HG03432 (cell line): Measurements from ENCODE around the gene PCNT.

Experiments
- ATAC-seq: cut with Tn5 transposase; IDR thresholded peaks from one replicate; pipeline ENCODE4 v1.9.1; 2021; ENCODE audit warnings: mild to moderate bottlenecking, moderate library complexity; ENCODE audit not compliant: unreplicated experiment

Gene PCNT

GRCh38 chr21:46328151-46328550 lies 4.2 kb downstream of the PCNT start:
- no peak for ATAC-seq

GRCh38 chr21:46329796-46330195 lies 5.8 kb downstream of the PCNT start:
- no peak for ATAC-seq

GRCh38 chr21:46334351-46335140 lies 10.6 kb downstream of the PCNT start:
- ATAC-seq, result no peak

- no peak for ATAC-seq
Measured at GRCh38 chr21:46336603-46337002, 12.6 kb downstream of the PCNT start.

GRCh38 chr21:46340998-46341397 lies 17.0 kb downstream of the PCNT start:
- ATAC-seq, result no peak

- no peak for ATAC-seq
Measured at GRCh38 chr21:46344219-46344915, 20.4 kb downstream of the PCNT start.

- ATAC-seq, result no peak
Measured at GRCh38 chr21:46345861-46346260, 21.9 kb downstream of the PCNT start.

GRCh38 chr21:46346296-46347202 lies 22.6 kb downstream of the PCNT start:
- no peak for ATAC-seq

GRCh38 chr21:46347203-46347550 lies 23.2 kb downstream of the PCNT start:
- no peak for ATAC-seq

- no peak for ATAC-seq
Measured at GRCh38 chr21:46347791-46348381, 23.9 kb downstream of the PCNT start.

- ATAC-seq, result no peak
Measured at GRCh38 chr21:46349134-46349760, 25.3 kb downstream of the PCNT start.

GRCh38 chr21:46350571-46350970 lies 26.6 kb downstream of the PCNT start:
- ATAC-seq, result no peak

GRCh38 chr21:46350981-46351380 lies 27.0 kb downstream of the PCNT start:
- no peak for ATAC-seq

GRCh38 chr21:46351476-46352163 lies 27.7 kb downstream of the PCNT start:
- no peak for ATAC-seq

GRCh38 chr21:46352164-46352515 lies 28.2 kb downstream of the PCNT start:
- no peak for ATAC-seq

GRCh38 chr21:46352913-46353312 lies 29.0 kb downstream of the PCNT start:
- no peak for ATAC-seq

GRCh38 chr21:46354046-46354445 lies 30.1 kb downstream of the PCNT start:
- no peak for ATAC-seq

GRCh38 chr21:46354518-46354917 lies 30.6 kb downstream of the PCNT start:
- ATAC-seq, result no peak

GRCh38 chr21:46355161-46356004 lies 31.4 kb downstream of the PCNT start:
- no peak for ATAC-seq
